HG02763 (cell line): ENCODE data around the gene PSMC4.
A peak's percentile ranks its signal among the peaks of the same experiment; 100 is the strongest.

Source experiments
- ATAC-seq: cut with Tn5 transposase; IDR thresholded peaks from one replicate; pipeline ENCODE4 v1.9.1; 2021; ENCODE audit warnings: mild to moderate bottlenecking, moderate library complexity; ENCODE audit not compliant: unreplicated experiment

The PSMC4 gene

DNA sequence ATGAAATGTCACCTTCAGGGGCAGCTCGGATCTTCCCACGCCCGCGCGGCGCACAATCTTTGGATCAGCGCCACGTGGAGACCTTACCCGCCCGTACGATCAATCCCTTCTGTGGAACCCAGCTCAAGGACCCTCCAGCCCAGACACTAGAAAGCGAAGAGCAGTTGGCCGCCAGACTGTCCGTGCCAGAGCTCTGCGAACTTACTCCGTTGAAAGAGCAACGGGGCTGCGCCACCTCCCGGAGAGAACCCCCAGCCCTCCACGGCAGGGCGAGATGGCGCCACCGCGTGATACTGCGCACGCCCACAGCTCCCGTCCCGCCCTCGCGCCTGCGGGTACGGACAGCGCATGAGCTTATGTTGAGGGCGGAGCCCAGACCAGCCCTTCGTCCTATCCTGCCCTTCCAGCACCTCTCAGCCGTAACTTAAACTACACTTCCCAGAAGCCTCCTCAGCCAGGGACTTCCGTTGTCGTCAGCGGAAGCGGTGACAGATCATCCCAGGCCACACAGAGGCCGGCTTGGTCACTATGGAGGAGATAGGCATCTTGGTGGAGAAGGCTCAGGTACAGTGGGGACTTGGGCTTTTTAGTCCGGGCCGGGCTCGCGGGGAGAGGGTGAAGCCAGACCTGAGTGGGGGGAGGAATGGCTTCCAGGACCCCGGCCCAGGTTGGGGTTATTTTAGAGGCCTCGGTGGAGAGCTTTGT is at the start of gene PSMC4:
TSS of gene PSMC4 (plus strand) at position 491 of the 705 bp plus-strand sequence. CDS start at position 529, 38 bp downstream.
- ATAC-seq, result peak; percentile 93

DNA sequence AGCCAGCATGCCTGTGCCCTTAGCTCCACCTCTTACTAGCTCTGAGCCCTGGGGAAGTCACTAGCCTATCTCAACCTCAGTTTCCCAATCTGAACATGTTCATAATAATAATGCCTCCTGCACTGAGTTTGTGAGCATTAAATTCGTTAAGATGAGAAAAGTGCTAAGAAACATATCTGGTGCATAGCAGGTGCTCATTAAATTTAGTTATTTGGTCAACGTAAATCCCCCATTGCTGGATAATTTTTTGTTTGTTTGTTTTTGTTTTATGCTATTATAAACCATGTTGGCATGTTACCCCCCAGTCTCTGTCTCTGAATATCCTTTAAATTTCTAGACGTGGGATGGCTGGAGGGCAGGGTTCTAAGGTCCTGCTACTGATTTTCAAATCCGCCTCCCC is 47.1 kb upstream of the PSMC4 start:
- ATAC-seq, result no peak

DNA sequence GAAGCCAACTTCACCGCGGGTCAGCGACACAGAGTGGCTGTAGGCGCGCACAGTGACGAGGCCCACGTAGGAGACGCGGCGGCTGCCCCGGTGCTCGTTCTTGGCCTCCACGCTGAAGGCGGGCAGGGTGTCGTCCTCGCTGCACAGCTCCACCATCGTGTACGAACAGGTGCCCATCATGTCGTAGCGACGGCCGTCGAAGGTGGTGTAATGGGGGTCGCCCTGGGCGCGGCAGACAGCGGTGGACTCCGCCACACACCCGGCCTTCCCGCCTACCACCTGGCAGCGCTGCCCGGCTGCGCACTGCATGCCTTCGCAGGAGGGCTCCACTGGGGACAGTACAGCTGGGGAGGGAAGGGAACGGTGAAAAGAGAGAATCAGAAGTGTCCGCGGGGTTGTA is 46.6 kb upstream of the PSMC4 start:
- no peak for ATAC-seq

DNA sequence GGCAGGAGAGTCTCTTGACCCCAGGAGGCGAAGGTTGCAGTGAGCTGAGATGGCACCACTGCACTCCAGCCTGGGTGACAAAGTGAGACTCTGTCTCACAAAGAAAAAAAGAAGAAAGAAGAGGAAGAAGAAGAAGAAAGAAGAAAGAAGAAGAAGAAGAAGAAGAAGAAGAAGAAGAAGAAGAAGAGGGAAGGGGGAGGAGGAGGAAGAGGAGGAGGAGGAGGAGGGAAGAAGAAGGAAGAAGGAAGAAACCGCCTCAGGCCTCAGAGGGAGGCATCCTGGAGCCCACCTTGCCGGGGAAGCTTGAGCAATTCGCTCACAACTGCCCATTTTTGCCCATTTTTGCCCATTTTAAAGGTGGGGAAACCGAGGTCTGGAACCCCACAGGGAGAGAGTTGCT is 46.0 kb upstream of the PSMC4 start:
- no peak for ATAC-seq

DNA sequence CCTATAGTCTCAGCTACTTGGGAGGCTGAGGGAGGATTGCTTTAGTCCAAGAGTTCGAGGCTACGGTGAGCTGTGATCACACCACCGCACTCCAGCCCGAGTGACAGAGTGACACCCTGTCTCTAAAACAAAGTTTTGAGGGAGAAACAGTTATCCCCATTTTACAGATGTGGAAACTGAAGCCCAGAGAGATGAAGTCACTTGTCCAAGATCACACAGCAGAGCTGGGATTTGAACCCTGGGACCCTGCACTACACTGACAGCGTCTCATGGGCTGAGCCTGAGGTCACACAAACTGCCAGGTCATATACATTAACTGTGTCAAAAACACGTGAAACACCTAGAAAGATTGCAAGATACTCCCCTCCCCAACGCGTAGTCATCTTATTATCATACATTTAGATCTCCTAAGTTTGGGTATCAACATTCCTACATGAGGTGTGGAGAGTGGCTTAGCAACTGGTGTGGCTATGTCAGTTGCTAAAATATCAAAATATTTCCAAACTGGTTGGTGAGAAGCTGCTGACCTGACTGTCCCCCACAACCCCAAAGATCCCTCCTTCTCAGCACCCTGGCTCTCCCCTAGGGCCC is 44.7 kb upstream of the PSMC4 start:
- no peak for ATAC-seq

DNA sequence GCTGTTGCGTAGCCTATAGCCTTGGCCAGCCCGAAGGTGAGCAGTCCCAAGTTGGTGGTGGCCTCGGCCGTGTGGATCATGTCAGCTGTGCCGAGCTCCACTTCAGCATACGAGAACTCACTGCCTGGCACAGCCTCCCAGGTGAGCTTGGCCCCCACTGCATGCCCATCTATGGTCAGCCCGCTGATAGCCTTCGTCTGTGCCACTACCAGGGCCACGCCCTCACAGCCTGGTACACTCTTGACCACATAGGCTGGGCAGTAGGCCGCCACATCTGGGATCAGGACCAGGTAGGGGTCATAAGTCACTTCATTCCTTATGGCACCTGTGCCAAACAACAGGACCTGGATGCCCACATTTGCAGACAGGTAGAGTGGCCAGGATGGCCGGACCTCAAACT is 43.9 kb upstream of the PSMC4 start:
- no peak for ATAC-seq

DNA sequence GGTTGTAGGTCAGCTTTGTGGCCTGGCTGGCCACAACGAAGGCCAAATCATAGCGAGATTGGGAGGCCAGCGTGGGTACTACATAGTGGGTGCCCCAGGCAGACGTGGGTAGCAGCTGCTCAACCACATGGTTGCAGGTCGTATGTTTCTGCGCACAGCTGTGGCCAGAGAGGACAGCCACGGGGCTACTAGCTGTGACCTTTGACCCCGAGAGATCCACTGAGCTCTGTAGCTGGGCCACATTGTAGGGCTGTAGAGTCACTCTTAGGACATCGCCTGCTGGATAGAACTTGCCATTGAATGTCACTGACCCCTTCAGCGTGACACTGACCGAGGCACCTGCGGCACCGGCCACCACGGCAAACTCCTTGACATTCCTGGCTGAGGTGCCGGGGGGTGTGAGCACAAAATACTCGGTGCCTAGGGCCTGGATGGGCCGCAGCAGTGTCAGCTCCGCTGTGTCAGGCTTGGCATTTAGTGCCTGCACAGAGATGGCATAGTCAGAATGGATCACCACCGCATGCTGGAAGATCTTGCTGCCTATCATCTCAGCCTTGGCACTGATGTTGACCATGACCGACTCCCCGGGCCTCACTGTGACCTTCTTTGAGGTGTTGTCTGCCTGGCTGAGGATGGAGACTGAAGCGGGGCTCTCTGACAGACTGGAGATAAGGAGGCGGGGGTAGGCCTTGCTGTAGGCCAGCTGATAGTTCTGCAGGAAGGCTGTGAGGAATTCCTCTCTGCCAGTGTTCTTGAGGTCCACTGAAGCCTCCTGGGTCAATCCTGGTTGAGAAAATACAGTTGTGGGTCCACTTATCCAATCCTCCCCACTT is 43.2 kb upstream of the PSMC4 start:
- no peak for ATAC-seq

DNA sequence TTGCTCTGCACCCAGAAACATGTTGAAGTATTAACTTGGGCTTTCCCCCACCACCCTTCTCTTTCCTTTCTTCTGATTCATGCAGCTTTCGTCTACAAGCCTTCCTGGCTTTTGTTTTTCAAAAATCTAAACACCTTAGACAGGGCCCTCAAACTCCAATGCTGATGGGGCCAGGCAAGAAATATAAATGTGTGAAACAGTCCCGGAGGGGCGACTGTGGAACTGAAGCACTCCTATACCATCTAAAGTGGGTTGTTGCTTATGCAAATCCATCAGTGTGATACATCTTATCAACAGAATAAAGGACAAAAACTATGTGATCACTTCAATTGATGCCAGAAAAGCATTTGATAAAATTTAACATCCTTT is 42.6 kb upstream of the PSMC4 start:
- no peak for ATAC-seq

DNA sequence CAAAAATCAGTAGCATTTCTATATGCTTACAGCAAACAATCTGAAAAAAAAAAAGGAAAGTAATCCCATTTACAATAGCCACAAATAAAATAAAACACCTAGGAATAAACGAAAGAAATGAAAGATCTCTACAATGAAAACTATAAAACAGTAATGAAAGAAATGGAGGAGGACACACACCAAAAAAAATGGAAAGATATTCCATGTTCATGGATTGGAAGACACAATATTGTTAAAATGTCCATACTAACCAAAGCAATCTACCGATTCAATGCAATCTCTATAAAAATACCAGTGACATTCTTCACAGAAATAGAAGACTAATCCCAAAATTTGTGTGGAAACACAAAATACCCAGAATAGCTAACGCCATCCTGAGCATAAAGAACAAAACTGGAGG is 41.2 kb upstream of the PSMC4 start:
- no peak for ATAC-seq

DNA sequence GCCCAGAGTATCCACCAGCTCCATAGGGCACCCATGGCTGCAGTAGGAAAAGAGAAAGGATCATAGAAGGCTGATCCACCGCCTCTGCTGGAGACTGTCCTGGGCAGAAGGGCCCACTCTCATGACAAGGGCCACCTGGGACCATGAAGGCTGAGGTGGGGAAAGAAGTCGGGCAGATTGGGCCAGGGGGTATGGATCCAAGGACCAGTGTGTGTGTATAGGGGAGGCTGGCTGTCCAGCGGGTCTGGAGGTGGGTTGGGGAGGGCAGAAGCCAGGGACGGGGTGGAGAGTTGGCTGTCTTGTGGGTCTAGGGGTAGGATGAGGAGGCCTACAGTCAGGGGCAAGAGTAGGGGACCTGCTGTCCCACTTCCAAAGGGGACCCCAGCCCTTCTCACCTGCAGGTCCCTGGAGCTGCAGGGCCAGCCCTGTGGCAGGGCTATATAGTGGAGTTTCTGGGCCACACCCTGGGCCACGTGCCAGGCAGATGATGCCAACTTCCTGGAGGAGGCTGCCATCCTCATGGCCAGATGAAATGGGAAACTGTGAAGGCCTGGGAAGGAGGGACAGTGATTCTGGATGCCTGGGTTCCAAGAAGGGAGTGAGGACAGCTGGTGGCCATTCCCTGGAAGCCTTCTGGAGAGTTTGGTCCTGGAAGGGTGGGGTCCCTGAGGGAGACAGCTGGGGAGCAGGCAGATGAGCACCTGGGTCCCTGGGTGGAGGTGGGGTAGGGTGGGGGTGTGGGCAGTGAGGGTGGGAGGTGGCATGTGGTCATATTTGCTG is 36.2 kb upstream of the PSMC4 start, which contains the start of gene FCGBP:
TSS of gene FCGBP (minus strand) at position 51 of the 780 bp plus-strand sequence.
- no peak for ATAC-seq

DNA sequence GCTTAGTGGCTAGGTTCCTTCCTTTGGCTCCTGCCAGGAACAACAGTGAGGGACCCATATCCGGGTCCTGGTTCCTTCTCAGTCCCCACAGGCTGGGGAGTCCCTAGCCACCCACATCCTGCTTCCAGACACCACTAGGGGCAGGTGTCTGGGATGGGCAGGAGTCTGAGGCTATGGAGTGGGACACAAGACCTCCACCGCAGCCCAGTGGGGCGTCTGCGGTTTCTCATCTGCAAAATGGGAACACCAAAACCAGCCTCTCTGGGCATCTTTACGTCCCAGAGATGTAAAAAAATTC is 35.7 kb upstream of the PSMC4 start:
- no peak for ATAC-seq

DNA sequence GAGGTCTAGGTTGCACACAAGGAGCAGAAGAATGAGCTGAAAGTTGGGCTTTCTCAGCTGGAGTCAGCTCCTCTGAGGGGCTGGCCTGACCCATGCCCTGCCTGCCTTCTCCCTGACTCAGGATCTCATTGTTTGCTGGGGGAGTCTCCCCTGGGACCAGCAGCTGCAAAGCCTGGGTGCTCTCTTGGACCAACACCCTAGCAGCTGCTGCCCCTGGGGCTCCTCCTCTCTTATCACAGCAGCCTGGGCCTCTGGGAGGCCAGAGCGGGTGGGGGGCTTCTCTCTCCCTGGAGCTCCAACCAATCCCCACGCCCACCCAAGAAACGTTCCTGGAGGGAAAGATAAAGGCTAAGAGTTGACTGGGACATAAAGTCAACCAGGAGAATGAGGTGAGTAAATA is 34.9 kb upstream of the PSMC4 start:
- ATAC-seq, result no peak

DNA sequence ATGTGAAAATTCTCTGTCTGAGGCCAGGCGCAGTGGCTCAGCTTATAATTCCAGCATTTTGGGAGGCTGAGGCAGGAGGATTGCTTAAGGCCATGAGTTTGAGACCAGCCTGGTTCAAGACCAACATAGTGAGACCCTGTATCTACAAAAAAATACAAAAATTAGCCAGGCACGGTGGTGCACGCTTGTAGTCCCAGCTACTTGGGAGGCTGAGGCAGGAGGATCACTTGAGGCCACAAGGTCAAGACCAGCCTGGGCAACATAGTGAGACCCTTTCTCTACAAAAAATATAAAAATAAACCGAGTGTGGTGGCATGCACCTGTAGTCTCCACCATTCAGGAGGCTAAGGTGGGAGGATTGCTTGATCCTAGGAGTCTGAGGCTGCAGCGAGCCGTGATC is 34.3 kb upstream of the PSMC4 start:
- no peak for ATAC-seq

DNA sequence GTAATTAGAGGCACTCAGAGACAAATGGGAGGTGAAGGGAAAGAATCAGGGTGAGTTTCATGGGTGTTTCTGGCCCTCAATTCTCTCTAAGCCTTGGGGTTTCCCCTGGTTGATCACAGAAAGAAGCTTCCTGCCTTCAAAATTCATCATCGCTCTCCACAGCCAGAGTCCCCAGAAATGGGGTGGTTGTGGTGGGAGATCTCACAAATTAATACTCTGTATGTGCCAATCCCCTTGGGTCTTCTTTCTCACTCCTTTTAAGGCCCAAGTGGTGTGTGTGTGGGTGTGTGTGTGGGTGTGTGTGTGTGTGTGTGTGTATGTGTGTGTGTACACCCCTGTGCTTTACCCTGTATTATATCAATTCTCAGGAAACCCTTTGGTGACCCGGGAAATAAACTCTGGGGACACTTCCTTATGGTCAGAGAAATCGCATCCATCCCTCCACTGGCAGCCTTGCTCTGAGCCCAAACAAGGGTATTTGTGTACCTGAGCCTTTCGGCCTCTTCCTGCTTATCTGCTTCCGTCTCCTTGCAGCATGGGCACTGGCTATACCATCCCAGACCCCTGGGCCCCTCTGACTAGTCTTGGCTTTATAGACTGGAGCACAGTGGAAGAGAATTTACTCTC is 33.8 kb upstream of the PSMC4 start:
- ATAC-seq, result no peak

DNA sequence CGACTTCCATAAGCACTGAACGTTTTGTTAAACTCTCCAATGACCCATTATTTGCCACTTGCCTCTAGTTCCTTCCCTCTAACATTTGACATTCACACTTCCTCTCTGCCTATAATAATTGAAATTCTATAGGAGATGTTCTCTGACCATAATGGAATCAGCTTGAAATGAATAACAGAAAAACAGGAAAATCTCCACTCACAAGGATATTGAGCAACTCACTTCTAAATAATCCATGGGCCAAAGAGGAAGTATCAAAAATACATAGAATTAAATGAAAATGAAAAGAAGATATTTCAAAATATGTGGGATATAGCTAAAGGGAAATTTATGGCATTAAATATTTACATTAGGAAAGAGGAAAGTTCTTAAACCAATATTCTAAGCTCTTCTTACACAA is 33.2 kb upstream of the PSMC4 start:
- no peak for ATAC-seq

DNA sequence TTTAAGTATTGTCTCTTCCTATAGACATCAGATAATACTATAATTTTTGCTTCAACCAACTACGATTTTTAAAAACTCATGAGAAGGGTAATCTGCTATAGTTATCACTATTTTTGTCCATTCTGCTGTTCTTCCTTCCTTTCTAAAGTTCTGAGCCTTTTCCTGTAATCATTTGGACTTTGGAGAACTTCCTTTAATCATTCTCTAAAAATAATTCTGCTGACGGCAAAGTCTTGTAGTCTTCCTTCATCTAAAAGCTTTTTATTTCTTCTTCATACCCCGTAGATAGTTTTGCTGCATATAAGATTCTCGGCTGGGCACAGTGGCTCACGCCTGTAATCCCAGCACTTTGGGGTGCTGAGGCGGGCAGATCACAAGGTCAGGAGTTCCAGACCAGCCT is 31.4 kb upstream of the PSMC4 start:
- ATAC-seq, result no peak

DNA sequence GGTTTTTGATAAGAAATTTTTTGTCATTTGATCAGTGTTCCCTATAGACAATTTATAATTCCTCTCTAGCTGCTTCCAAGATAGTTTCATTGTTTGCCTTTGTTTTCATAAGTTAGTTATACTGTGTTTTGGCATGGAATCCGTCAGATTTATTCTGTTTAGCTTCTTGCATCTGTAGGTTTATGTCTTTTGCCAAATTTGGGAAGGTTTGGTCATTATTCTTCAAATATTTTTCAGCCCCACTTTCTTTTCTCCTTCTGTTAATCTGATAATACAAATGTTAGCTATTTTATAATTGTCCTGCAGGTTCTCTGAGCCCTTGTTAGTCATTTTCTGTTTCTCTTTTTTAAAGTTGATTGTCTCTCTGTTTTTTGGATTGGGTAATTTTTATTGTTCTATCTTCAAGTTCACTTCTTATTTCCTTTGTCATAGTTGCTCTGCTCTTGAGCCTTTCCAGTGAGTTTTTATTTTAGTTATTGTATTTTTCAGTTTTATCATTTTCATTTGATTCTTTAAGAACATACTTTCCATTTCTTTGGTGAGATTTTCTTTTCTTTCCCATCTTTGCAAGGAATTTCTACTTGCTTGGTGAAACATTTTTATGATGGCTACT is 30.6 kb upstream of the PSMC4 start:
- ATAC-seq, result no peak

DNA sequence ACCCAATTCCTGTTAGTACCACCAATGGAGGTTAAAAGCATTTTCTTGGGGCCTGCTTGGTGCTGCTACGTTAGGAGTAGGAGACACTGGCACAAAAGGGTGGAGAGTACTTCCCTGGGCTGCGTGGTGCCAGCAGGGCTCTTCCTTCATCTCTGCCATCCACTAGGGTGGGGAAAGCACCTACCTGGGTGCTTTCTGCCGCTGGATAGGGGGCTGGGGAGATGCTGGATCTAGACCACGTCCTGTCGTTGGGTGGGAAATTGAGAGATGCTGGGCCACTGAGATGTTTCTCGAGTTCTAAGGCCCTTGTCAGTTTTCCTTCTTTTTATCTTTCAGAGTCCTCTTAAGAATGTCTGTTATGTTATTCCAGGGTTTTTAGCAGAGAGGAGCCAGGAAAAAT is 29.8 kb upstream of the PSMC4 start:
- ATAC-seq, result no peak

DNA sequence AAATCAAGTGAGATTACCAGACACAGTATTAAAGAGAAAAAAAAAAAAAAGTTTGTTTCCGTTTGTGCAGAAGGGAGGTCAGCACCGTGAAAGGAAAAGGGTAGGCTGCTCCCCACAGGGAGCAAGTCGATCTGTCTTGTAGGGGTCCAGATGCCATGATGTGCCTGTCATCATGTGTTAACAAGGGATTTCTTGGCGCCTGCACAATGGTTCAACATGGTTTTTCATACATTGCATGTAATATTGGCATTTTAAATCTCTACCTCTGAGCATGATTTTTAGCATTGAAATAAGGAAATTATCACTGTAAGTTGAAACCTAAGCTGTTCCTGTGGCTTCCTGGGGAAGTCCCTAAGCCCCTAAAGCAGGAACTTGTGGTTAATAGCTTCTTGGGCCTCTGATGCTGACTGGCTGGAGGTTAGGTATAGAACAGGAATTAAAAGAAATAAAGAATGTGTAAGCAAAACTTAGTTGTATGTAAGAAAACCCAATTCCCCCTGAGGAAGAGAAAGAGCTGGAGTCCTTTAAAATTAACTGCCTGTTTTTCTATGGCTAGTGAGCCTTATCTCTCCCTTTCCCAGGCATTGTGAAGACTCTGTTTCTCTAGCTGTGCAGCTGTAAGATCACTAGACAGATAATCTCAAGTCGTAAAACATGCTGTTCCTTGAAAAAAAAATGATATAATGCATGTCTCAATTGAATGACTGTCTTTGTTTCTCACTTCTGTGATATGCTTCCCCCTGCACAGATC is 29.2 kb upstream of the PSMC4 start:
- ATAC-seq, result peak; percentile 72

DNA sequence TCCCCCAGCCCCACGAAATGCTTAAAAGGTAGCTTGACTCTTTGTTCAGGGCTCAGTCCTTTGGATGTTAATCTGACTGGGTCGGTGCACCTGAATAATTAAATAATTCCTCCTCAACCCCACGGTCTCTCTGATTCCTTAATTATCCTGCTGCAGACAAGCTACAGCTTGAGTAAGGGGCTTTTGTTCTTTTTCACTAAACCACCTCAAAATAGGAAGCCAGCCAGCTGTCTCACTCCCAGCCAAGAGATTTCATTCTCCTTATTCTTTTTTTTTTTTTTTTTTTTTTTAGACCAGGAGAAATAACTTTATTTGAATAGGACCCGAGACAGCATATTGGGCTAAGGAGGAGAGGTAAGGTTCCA is 28.6 kb upstream of the PSMC4 start:
- ATAC-seq, result no peak
